OCI-LY3 (cell line): ENCODE measurements around the gene ATXN7.

ENCODE experiments used
- CTCF ChIP-seq: fragments of 200-600, 300-600 bp; sonication (generic); IDR thresholded peaks from 2 replicates; pipeline ENCODE4 v1.5.1; 2014; ENCODE audit warnings: antibody characterized with exemption, low read length, low read depth
- EZH2phosphoT487 ChIP-seq: fragments of 200-600 bp; shearing (Covaris generic); IDR thresholded peaks from 2 replicates; pipeline ENCODE4 v1.6.1; 2018; ENCODE audit warnings: antibody characterized with exemption, mixed run types, low read depth

- TF ChIP-seq CTCF (no peak), EZH2phosphoT487 (no peak)
Measured at GRCh38 chr3:63908081-63908736, 44.5 kb downstream of the ATXN7 start.
